Fibroblast of lung (primary cell): Measurements from ENCODE around the gene PGF. TPM values are rescaled to one million over a fixed set of nuclear protein-coding genes. Genes with fewer than 3 reads are reported as not detected.

ENCODE experiments used
- DNase-seq, 2 donors: peaks; one replicate each; pipeline versions ENCODE4 v3.0.0 to v3.0.0-alpha.2; 2010; ENCODE audit warnings: low read depth in 2 of 2
- H2AFZ ChIP-seq: 2 replicates; pipeline ENCODE4 v1.5.1; 2012; ENCODE audit warnings: low read length, control low read depth, inconsistent platforms
- H3K27ac ChIP-seq: 2 replicates; pipeline ENCODE4 v1.5.1; 2011; ENCODE audit warnings: low read length, control low read depth; ENCODE audit not compliant: insufficient read depth
- H3K27me3 ChIP-seq: 2 replicates; pipeline ENCODE4 v1.5.1; 2011; ENCODE audit warnings: mild to moderate bottlenecking, low read length; ENCODE audit not compliant: control insufficient read depth, insufficient read depth
- H3K36me3 ChIP-seq: 2 replicates; pipeline ENCODE4 v1.5.1; 2011; ENCODE audit warnings: low read length; ENCODE audit not compliant: control insufficient read depth, insufficient read depth
- H3K4me1 ChIP-seq: 2 replicates; pipeline ENCODE4 v1.5.1; 2011; ENCODE audit warnings: low read length; ENCODE audit not compliant: control insufficient read depth, insufficient read depth; ENCODE audit errors: extremely low read depth
- H3K4me2 ChIP-seq: 2 replicates; pipeline ENCODE4 v1.5.1; 2011; ENCODE audit warnings: low read length, control low read depth; ENCODE audit not compliant: insufficient read depth; ENCODE audit errors: extremely low read depth
- H3K4me3 ChIP-seq, 4 experiments: fragments of 200-600 bp in 1 of 4; sonication (generic) in 1 of 4; replicated peaks in 1 of 4; 2 replicates each; pipeline ENCODE4 v1.5.1; 2011 to 2016; ENCODE audit warnings: low read length in 4 of 4, low read depth in 3 of 4, mild to moderate bottlenecking in 3 of 4, control low read depth in 2 of 4, inconsistent platforms in 1 of 4, mixed read lengths in 1 of 4; ENCODE audit not compliant: insufficient read depth in 1 of 4; ENCODE audit errors: control extremely low read depth in 1 of 4
- H3K79me2 ChIP-seq: 2 replicates; pipeline ENCODE4 v1.5.1; 2012; ENCODE audit warnings: mild to moderate bottlenecking, low read length, inconsistent platforms; ENCODE audit not compliant: control insufficient read depth, insufficient read depth
- H3K9ac ChIP-seq: 2 replicates; pipeline ENCODE4 v1.5.1; 2011; ENCODE audit warnings: mild to moderate bottlenecking, low read length, control low read depth; ENCODE audit not compliant: insufficient read depth
- H3K9me3 ChIP-seq: 2 replicates; pipeline ENCODE4 v1.5.1; 2012; ENCODE audit warnings: low read depth, low read length; ENCODE audit not compliant: control insufficient read depth, insufficient read depth
- H4K20me1 ChIP-seq: 2 replicates; pipeline ENCODE4 v1.5.1; 2011; ENCODE audit warnings: low read length; ENCODE audit not compliant: control insufficient read depth, insufficient read depth; ENCODE audit errors: extremely low read depth
- CTCF ChIP-seq, 2 donors: IDR thresholded peaks in 1 of 2; conservative IDR thresholded peaks in 1 of 2; 1 replicate in 1 of 2; 2 replicates in 1 of 2; pipeline ENCODE4 v1.5.1; 2011 to 2012; ENCODE audit warnings: low read length in 2 of 2, control low read depth in 1 of 2, inconsistent platforms in 1 of 2, low read depth in 1 of 2, mild to moderate bottlenecking in 1 of 2
- EZH2 ChIP-seq: IDR thresholded peaks from 2 replicates; pipeline ENCODE4 v1.5.1; 2012; ENCODE audit warnings: low read length, control low read depth, mild to moderate bottlenecking; ENCODE audit errors: missing control alignments
- polyA plus RNA-seq, 2 donors: library from polyadenylated mRNA; depleted of rRNA in 1 of 2; stranded (reverse) in 1 of 2; unstranded in 1 of 2; fragments of >200 nt; gene quantifications; 2 replicates each; pipeline ENCODE4 v1.2.1, GENCODE V29; 2011 to 2012; ENCODE audit warnings: missing spikeins in 1 of 2
- total RNA-seq: library from RNA; depleted of rRNA; stranded (reverse); fragments of >200 nt; gene quantifications from 2 replicates; pipeline ENCODE4 v1.2.1, GENCODE V29; 2014

PGF gene
- total and polyA plus RNA-seq, 2 donors (not counting 1 experiment from before 2014, with no cell fraction given), result 1.1 to 7.6 TPM

- no peak overlapping the region for H2AFZ ChIP-seq
- H3K4me3 ChIP-seq, result peak overlapping the region in 1 of 4 experiments; percentile 69
- no peak overlapping the region for H3K9ac ChIP-seq
- H4K20me1 ChIP-seq, result no peaks in the 10 kb centered on the region
- no peaks in the 10 kb centered on the region for H3K4me1 ChIP-seq
- no peak for DNase-seq
- no peak overlapping the region for H3K4me2 ChIP-seq
- H3K27ac ChIP-seq, result no peak overlapping the region
- H3K36me3 ChIP-seq, result no peaks in the 10 kb centered on the region
- H3K27me3 ChIP-seq, result peaks cover 14% of the 10 kb centered on the region
- TF ChIP-seq CTCF (conservative IDR thresholded peaks at IDR 0.05 in 1 of 2, IDR thresholded peaks at IDR 0.05 in 1 of 2; ENCODE audit: low read depth in 1 of 2, low read length in 2 of 2) (no peak), EZH2 (no peak)
- H3K9me3 ChIP-seq, result no peaks in the 10 kb centered on the region
- no peaks in the 10 kb centered on the region for H3K79me2 ChIP-seq
Measured at GRCh38 chr14:74953686-74954085, 1.7 kb downstream of the PGF start.

- Histone ChIP-seq H3K4me3 (peak overlapping the region in 1 of 4 experiments; percentile 69), H3K4me1 (no peaks in the 10 kb centered on the region), H4K20me1 (no peaks in the 10 kb centered on the region), H3K4me2 (no peak overlapping the region), H3K79me2 (no peaks in the 10 kb centered on the region), H3K9ac (no peak overlapping the region), H3K27ac (no peak overlapping the region), H3K9me3 (no peaks in the 10 kb centered on the region), H3K36me3 (no peaks in the 10 kb centered on the region), H3K27me3 (peaks cover 14% of the 10 kb centered on the region), H2AFZ (no peak overlapping the region)
- DNase-seq, result peak in 1 of 2 donors; percentile 25
- TF ChIP-seq EZH2 (no peak), CTCF (conservative IDR thresholded peaks at IDR 0.05 in 1 of 2, IDR thresholded peaks at IDR 0.05 in 1 of 2; ENCODE audit: low read depth in 1 of 2, low read length in 2 of 2) (no peak)
Measured at GRCh38 chr14:74952697-74953484, 2.5 kb downstream of the PGF start.

GRCh38 chr14:74952180-74952665, 3.2 kb downstream of the PGF start:
- H3K4me1 ChIP-seq, result no peaks in the 10 kb centered on the region
- H3K27me3 ChIP-seq, result peaks cover 13% of the 10 kb centered on the region
- H2AFZ ChIP-seq, result no peak overlapping the region
- no peaks in the 10 kb centered on the region for H4K20me1 ChIP-seq
- H3K4me3 ChIP-seq, result no peak overlapping the region
- no peaks in the 10 kb centered on the region for H3K79me2 ChIP-seq
- H3K9ac ChIP-seq, result no peak overlapping the region
- H3K36me3 ChIP-seq, result no peaks in the 10 kb centered on the region
- no peak overlapping the region for H3K4me2 ChIP-seq
- TF ChIP-seq EZH2 (no peak), CTCF (conservative IDR thresholded peaks at IDR 0.05 in 1 of 2, IDR thresholded peaks at IDR 0.05 in 1 of 2; ENCODE audit: low read depth in 1 of 2, low read length in 2 of 2) (no peak)
- H3K27ac ChIP-seq, result no peak overlapping the region
- H3K9me3 ChIP-seq, result no peaks in the 10 kb centered on the region
- DNase-seq, result no peak
